ENCODE data around the gene AFAP1L1.

Gene AFAP1L1

GRCh38 chr5:149358294-149358651 lies 86.6 kb downstream of the AFAP1L1 start:
- Histone ChIP-seq H3K27ac (replicated peaks; ENCODE audit: low read length) (no peak overlapping the region), H3K27me3 (ENCODE audit: control insufficient read depth in 3 of 3, insufficient read depth in 3 of 3, low read depth in 1 of 3, low read length in 3 of 3) (no peaks in the 10 kb centered on the region), H3K4ac (ENCODE audit: low read length) (no peak overlapping the region), H3K18ac (ENCODE audit: low read length) (peak overlapping the region; percentile 97), H2BK12ac (ENCODE audit: low read length) (no peak overlapping the region), H2BK120ac (ENCODE audit: low read depth, low read length) (no peak overlapping the region), H4K8ac (ENCODE audit: low read depth, low read length) (peak overlapping the region; percentile 99), H2AK5ac (ENCODE audit: low read depth, low read length) (peak overlapping the region; percentile 76), H3K23ac (ENCODE audit: low read depth, low read length, poor library complexity) (peak overlapping the region; percentile 71), H2AFZ (ENCODE audit: low read length) (peak overlapping the region; percentile 97), H3K4me3 (ENCODE audit: low read length in 2 of 2) (peak overlapping the region; percentile 88 to 92), H3K36me3 (replicated peaks in 1 of 2; ENCODE audit: control insufficient read depth in 2 of 2, insufficient read depth in 2 of 2, low read length in 2 of 2) (peaks cover 2 to 29% of the 10 kb centered on the region in 2 donors), H4K91ac (ENCODE audit: low read depth, low read length, poor library complexity) (no peak overlapping the region), H3K9ac (ENCODE audit: low read depth, low read length, poor library complexity) (peak overlapping the region; percentile 80), H2BK5ac (ENCODE audit: low read length) (peak overlapping the region; percentile 54), H3K9me3 (replicated peaks in 1 of 2; ENCODE audit: control insufficient read depth in 2 of 2, insufficient read depth in 1 of 2, low read depth in 1 of 2, low read length in 2 of 2) (no peaks in the 10 kb centered on the region), H3K4me1 (ENCODE audit: control insufficient read depth in 2 of 2, insufficient read depth in 1 of 2, low read depth in 1 of 2, low read length in 2 of 2) (peaks cover 3 to 5% of the 10 kb centered on the region in 2 donors), H2BK15ac (ENCODE audit: low read length) (peak overlapping the region; percentile 10), H3K4me2 (ENCODE audit: insufficient read depth, low read length, poor library complexity, severe bottlenecking) (peak overlapping the region; percentile 90), H3K14ac (ENCODE audit: low read length) (no peak overlapping the region), H3K79me1 (ENCODE audit: low read depth, low read length) (no peaks in the 10 kb centered on the region)
- no CpG with 5 or more reads among the region's 18 CpGs for WGBS, 2 donors (ENCODE audit: extremely low coverage in 2 of 2, insufficient read length in 2 of 2, insufficient replicate concordance in 1 of 2)
- no peak for DNase-seq (ENCODE audit: low spot score)

DNA sequence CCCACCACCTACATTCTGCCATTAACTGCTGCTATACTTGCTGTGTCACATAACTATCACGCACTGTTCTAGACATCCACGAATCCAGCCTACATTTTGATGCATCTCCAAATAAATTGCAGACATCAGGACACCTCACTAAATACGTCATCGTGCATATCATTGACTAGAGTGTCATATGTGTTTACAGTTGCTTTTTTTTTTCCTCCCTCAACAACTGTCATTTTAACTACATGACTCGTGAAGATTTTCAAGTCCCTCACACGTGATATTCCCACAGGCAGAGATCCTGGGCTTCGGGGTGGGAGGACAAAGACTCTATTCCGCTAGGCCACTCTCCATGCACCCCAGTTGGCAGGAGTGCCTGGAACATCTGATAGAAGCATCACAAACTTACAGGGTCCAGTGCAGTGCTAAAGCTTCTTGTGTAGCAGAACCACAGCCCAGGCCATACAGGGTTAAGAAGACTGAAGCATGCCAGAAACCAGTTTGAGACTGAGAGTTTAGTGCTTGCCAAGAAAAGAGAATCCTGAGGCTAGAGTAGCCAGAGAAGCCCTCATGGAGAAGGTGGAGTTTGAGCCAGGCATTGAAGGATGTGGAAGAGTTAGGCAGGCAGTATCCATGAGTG lies 87.3 kb downstream of the AFAP1L1 start:
- H3K27ac ChIP-seq (replicated peaks; ENCODE audit: low read length) = no peak overlapping the region
- H2AFZ ChIP-seq (ENCODE audit: low read length) = no peak overlapping the region
- peaks cover 5 to 7% of the 10 kb centered on the region in 2 donors for H3K4me1 ChIP-seq (ENCODE audit: control insufficient read depth in 2 of 2, insufficient read depth in 1 of 2, low read depth in 1 of 2, low read length in 2 of 2)
- H3K23ac ChIP-seq (ENCODE audit: low read depth, low read length, poor library complexity) = no peak overlapping the region
- DNase-seq (ENCODE audit: low spot score) = no peak
- no peak overlapping the region for H2BK15ac ChIP-seq (ENCODE audit: low read length)
- H3K18ac ChIP-seq (ENCODE audit: low read length) = no peak overlapping the region
- H2BK5ac ChIP-seq (ENCODE audit: low read length) = no peak overlapping the region
- peak overlapping the region in 1 of 2 donors; percentile 88 for H3K4me3 ChIP-seq (ENCODE audit: low read length in 2 of 2)
- no CpG with 5 or more reads among the region's 8 CpGs for WGBS, 2 donors (ENCODE audit: extremely low coverage in 2 of 2, insufficient read length in 2 of 2, insufficient replicate concordance in 1 of 2)
- H3K36me3 ChIP-seq (replicated peaks in 1 of 2; ENCODE audit: control insufficient read depth in 2 of 2, insufficient read depth in 2 of 2, low read length in 2 of 2) = peaks cover 2 to 22% of the 10 kb centered on the region in 2 donors
- H3K79me1 ChIP-seq (ENCODE audit: low read depth, low read length) = no peaks in the 10 kb centered on the region
- no peak overlapping the region for H3K4ac ChIP-seq (ENCODE audit: low read length)
- H3K14ac ChIP-seq (ENCODE audit: low read length) = no peak overlapping the region
- no peak overlapping the region for H3K9ac ChIP-seq (ENCODE audit: low read depth, low read length, poor library complexity)
- no peak overlapping the region for H2BK12ac ChIP-seq (ENCODE audit: low read length)
- H2BK120ac ChIP-seq (ENCODE audit: low read depth, low read length) = no peak overlapping the region
- no peak overlapping the region for H4K8ac ChIP-seq (ENCODE audit: low read depth, low read length)
- H3K27me3 ChIP-seq (ENCODE audit: control insufficient read depth in 3 of 3, insufficient read depth in 3 of 3, low read depth in 1 of 3, low read length in 3 of 3) = no peaks in the 10 kb centered on the region
- H3K9me3 ChIP-seq (replicated peaks in 1 of 2; ENCODE audit: control insufficient read depth in 2 of 2, insufficient read depth in 1 of 2, low read depth in 1 of 2, low read length in 2 of 2) = no peaks in the 10 kb centered on the region
- H2AK5ac ChIP-seq (ENCODE audit: low read depth, low read length) = no peak overlapping the region
- H3K4me2 ChIP-seq (ENCODE audit: insufficient read depth, low read length, poor library complexity, severe bottlenecking) = no peak overlapping the region
- H4K91ac ChIP-seq (ENCODE audit: low read depth, low read length, poor library complexity) = no peak overlapping the region

DNA sequence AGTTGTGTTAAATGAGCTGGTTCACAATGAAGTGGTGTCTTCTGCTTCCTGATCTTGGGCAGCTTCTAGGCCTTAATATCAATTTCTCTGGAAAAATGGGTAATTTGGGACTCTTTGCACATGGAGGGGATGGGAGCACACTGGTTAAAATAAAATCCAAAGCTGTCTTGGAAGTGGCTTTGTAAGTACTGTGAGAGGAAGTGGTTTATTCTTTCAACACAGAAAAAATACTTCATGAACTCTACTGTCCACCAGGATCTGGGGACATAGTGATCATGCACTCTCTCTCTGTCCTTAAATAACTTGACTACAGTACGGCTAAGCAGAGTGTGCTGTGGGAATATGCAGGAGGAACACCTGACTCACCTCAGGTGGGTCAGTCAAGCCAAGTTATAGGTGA lies 88.6 kb downstream of the AFAP1L1 start:
- no peak overlapping the region for H3K14ac ChIP-seq (ENCODE audit: low read length)
- H2BK12ac ChIP-seq (ENCODE audit: low read length) = no peak overlapping the region
- no peak overlapping the region for H2BK15ac ChIP-seq (ENCODE audit: low read length)
- H3K4ac ChIP-seq (ENCODE audit: low read length) = no peak overlapping the region
- H2BK5ac ChIP-seq (ENCODE audit: low read length) = no peak overlapping the region
- H3K4me1 ChIP-seq (ENCODE audit: control insufficient read depth in 2 of 2, insufficient read depth in 1 of 2, low read depth in 1 of 2, low read length in 2 of 2) = peaks cover 5 to 7% of the 10 kb centered on the region in 2 donors
- H3K27ac ChIP-seq (replicated peaks; ENCODE audit: low read length) = no peak overlapping the region
- H3K18ac ChIP-seq (ENCODE audit: low read length) = no peak overlapping the region
- no peaks in the 10 kb centered on the region for H3K27me3 ChIP-seq (ENCODE audit: control insufficient read depth in 3 of 3, insufficient read depth in 3 of 3, low read depth in 1 of 3, low read length in 3 of 3)
- no peak overlapping the region for H2AFZ ChIP-seq (ENCODE audit: low read length)
- no peaks in the 10 kb centered on the region for H3K9me3 ChIP-seq (replicated peaks in 1 of 2; ENCODE audit: control insufficient read depth in 2 of 2, insufficient read depth in 1 of 2, low read depth in 1 of 2, low read length in 2 of 2)
- no peak overlapping the region for H2BK120ac ChIP-seq (ENCODE audit: low read depth, low read length)
- H3K36me3 ChIP-seq (replicated peaks in 1 of 2; ENCODE audit: control insufficient read depth in 2 of 2, insufficient read depth in 2 of 2, low read length in 2 of 2) = peaks cover 0 to 11% of the 10 kb centered on the region in 2 donors
- no CpG with 5 or more reads among the region's 1 CpG for WGBS, 2 donors (ENCODE audit: extremely low coverage in 2 of 2, insufficient read length in 2 of 2, insufficient replicate concordance in 1 of 2)
- H3K4me2 ChIP-seq (ENCODE audit: insufficient read depth, low read length, poor library complexity, severe bottlenecking) = no peak overlapping the region
- no peak overlapping the region for H3K4me3 ChIP-seq (ENCODE audit: low read length in 2 of 2)
- no peak overlapping the region for H4K8ac ChIP-seq (ENCODE audit: low read depth, low read length)
- H3K23ac ChIP-seq (ENCODE audit: low read depth, low read length, poor library complexity) = no peak overlapping the region
- no peaks in the 10 kb centered on the region for H3K79me1 ChIP-seq (ENCODE audit: low read depth, low read length)
- no peak for DNase-seq (ENCODE audit: low spot score)
- no peak overlapping the region for H3K9ac ChIP-seq (ENCODE audit: low read depth, low read length, poor library complexity)
- no peak overlapping the region for H4K91ac ChIP-seq (ENCODE audit: low read depth, low read length, poor library complexity)
- H2AK5ac ChIP-seq (ENCODE audit: low read depth, low read length) = no peak overlapping the region

GRCh38 chr5:149362541-149362940 lies 90.9 kb downstream of the AFAP1L1 start:
- no peak overlapping the region for H3K9ac ChIP-seq (ENCODE audit: low read depth, low read length, poor library complexity)
- no CpG with 5 or more reads among the region's 12 CpGs for WGBS, 2 donors (ENCODE audit: extremely low coverage in 2 of 2, insufficient read length in 2 of 2, insufficient replicate concordance in 1 of 2)
- H3K79me1 ChIP-seq (ENCODE audit: low read depth, low read length) = no peaks in the 10 kb centered on the region
- H3K18ac ChIP-seq (ENCODE audit: low read length) = no peak overlapping the region
- H3K4me2 ChIP-seq (ENCODE audit: insufficient read depth, low read length, poor library complexity, severe bottlenecking) = no peak overlapping the region
- DNase-seq (ENCODE audit: low spot score) = no peak
- H2AK5ac ChIP-seq (ENCODE audit: low read depth, low read length) = no peak overlapping the region
- no peak overlapping the region for H2BK120ac ChIP-seq (ENCODE audit: low read depth, low read length)
- H2BK5ac ChIP-seq (ENCODE audit: low read length) = no peak overlapping the region
- H3K4ac ChIP-seq (ENCODE audit: low read length) = no peak overlapping the region
- H3K23ac ChIP-seq (ENCODE audit: low read depth, low read length, poor library complexity) = no peak overlapping the region
- H3K4me3 ChIP-seq (ENCODE audit: low read length in 2 of 2) = no peak overlapping the region
- peaks cover 5 to 6% of the 10 kb centered on the region in 2 donors for H3K4me1 ChIP-seq (ENCODE audit: control insufficient read depth in 2 of 2, insufficient read depth in 1 of 2, low read depth in 1 of 2, low read length in 2 of 2)
- no peaks in the 10 kb centered on the region for H3K36me3 ChIP-seq (replicated peaks in 1 of 2; ENCODE audit: control insufficient read depth in 2 of 2, insufficient read depth in 2 of 2, low read length in 2 of 2)
- no peaks in the 10 kb centered on the region for H3K9me3 ChIP-seq (replicated peaks in 1 of 2; ENCODE audit: control insufficient read depth in 2 of 2, insufficient read depth in 1 of 2, low read depth in 1 of 2, low read length in 2 of 2)
- H2BK12ac ChIP-seq (ENCODE audit: low read length) = no peak overlapping the region
- no peaks in the 10 kb centered on the region for H3K27me3 ChIP-seq (ENCODE audit: control insufficient read depth in 3 of 3, insufficient read depth in 3 of 3, low read depth in 1 of 3, low read length in 3 of 3)
- H4K8ac ChIP-seq (ENCODE audit: low read depth, low read length) = no peak overlapping the region
- H4K91ac ChIP-seq (ENCODE audit: low read depth, low read length, poor library complexity) = no peak overlapping the region
- H3K27ac ChIP-seq (replicated peaks; ENCODE audit: low read length) = no peak overlapping the region
- no peak overlapping the region for H3K14ac ChIP-seq (ENCODE audit: low read length)
- no peak overlapping the region for H2BK15ac ChIP-seq (ENCODE audit: low read length)
- H2AFZ ChIP-seq (ENCODE audit: low read length) = no peak overlapping the region
